KG1 (cell line): Measurements from ENCODE around the gene ITGA5.
A peak's percentile ranks its signal among the peaks of the same experiment; 100 is the strongest.

Experiments
- DNase-seq: peaks from one replicate; lab custom pipeline; 2025; lab: John Stamatoyannopoulos, UW

Gene ITGA5

GRCh38 chr12:54419088-54419887 lies at the start of gene ITGA5:
Gene ITGA5 (minus strand): TSS chr12:54419266. CDS start chr12:54419198, 68 bp downstream.
- no peak for DNase-seq

DNA sequence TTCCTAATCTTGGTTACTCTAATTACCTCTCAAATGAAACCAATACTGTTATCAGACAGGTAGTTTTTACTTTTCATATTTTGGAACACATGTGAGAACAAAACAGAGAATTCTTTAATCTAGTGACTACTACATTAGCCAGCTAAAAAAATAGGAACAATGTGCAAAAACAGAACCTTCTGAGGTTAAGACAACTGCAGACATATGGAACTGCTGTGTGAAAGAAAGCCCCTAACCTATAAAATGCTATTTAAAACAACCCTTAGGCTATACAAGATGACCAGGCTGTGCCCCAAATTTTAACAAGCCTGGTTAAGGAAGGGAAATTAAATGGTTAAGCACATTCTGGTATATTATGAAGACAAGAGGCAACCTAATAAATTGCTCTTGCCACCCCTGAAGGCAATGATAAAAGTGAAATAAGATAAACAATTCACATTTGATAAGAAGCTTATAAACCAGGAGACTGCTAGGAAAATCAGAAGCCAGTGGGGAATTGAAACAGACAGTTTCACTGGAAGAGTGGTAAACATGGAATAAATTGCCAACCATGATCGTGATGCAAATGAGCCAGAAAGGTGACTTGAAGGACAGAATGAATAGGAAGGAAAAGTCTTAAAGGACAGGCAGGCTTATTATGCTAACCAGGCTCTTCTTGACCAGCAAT lies 46.9 kb upstream of the ITGA5 start:
- DNase-seq, result no peak

DNA sequence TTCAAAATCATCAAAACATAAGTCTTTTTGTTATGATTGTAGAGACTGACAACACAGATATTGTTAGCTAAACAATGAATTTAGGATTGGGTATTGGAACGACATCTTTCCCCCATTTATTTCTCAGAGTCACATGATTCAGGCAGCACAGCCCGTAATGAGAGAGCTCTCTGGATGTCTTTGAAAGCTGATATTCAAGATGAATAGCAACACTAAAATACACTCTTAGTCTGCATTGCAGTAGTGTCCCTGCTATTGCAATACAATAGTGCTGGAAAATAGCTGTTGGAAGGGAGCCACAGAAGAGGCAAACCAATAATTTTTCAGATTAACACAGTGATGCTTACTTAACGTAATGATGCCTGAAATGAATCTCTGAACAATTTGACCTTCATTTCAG lies 44.4 kb upstream of the ITGA5 start:
- DNase-seq, result no peak

- DNase-seq, result no peak
These were observed 44.0 kb upstream of the ITGA5 start for GRCh38 chr12:54463034-54463433.

- DNase-seq, result no peak
These were observed 41.4 kb upstream of the ITGA5 start for GRCh38 chr12:54460317-54460923.

DNA sequence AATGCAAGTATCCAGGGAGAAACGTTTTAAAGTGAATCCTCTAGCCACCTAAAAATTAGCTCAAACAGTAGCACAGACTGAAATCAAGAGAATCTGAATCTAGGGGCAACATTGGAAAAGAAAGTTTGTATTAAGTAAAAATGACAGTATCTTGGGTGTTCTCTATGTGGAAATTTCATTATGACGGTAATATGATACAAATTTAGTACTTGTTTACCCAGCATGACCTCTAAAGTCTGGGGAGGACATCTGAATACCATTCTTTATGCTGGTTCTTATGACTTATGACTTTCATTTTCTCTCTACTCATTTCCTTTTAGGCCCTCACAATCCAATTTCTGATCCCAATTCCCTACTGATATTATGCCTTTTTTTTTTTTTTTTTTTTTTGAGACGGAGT lies 40.3 kb upstream of the ITGA5 start:
- DNase-seq, result no peak

- DNase-seq, result no peak
These were observed 36.8 kb upstream of the ITGA5 start for GRCh38 chr12:54455760-54456469.

DNA sequence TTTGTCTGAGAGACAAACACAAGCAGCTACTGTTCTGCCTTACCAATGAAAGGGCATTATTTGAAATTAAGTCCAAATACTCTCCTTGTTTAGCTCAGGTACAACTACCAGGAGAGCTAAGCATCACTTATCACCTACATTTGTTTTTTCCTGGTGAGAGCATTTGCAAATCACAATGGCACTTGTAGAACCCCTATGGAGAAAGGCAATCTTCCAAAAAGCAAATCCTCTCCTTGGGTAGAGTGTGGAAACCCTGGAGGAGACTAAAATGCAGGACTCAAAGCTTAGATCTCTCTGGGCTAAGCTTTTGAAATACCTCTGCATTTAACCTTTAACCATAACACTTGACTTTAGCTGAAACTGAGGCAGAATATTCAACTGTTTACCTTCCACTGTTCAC lies 33.6 kb upstream of the ITGA5 start:
- no peak for DNase-seq

GRCh38 chr12:54448344-54448743 lies 29.3 kb upstream of the ITGA5 start:
- DNase-seq, result no peak

DNA sequence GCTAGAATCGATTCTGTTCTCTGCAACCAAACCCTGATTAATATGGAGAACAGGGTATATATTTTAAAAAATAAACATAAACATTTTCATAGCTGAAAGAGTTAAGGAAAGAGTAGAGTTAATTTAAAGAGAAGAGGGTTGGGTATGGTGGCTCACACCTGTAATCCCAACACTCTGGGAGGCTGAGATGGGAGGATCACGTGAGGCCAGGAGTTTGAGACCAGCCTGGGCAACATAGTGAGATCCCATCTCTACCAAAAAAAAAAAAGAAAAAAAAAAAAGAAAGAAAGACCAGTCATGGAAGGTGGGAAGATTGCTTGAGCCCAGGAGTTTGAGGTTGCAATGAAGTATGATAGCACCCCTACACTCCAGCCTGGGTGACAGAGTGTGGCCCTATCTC lies 28.9 kb upstream of the ITGA5 start:
- no peak for DNase-seq

DNA sequence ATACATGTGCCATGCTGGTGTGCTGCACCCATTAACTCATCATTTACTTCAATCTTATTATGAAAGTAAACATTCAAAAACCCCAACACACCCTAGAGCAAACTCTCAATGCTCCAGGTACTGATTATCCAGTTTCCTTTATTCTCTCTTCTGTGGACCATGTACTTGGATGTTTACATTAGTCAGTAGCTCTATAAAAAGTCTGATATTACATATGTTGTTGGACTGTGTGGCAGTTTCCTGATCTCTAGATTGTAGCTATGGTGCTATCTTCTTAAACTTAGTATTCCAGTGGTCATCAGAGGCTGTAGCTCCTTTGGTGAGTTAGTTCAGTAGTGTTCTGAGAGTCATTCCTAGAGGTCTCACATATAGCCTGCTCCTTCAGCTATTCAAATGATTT lies 25.1 kb upstream of the ITGA5 start:
- no peak for DNase-seq

GRCh38 chr12:54443446-54443845 lies 24.4 kb upstream of the ITGA5 start:
- DNase-seq, result no peak

GRCh38 chr12:54442961-54443360 lies 23.9 kb upstream of the ITGA5 start:
- no peak for DNase-seq

DNA sequence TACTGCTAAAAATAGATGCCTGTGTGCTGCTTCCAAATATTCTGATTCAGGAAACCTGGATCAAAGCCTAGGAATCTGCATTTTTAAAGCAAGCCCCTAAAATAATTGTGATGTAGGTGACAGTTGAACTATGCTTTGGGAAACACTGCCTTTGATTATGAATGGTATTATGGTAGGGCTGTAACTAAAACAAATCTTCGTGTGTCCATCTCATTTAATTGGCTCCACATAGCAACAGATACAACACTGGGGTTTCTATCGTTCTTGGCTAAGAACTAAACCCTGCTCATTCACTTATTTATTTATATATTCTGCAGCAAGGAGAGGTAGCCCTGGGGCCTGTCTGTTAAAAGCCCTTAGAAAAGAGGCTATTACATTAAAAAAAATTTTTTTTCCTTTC lies 23.0 kb upstream of the ITGA5 start:
- DNase-seq, result no peak

DNA sequence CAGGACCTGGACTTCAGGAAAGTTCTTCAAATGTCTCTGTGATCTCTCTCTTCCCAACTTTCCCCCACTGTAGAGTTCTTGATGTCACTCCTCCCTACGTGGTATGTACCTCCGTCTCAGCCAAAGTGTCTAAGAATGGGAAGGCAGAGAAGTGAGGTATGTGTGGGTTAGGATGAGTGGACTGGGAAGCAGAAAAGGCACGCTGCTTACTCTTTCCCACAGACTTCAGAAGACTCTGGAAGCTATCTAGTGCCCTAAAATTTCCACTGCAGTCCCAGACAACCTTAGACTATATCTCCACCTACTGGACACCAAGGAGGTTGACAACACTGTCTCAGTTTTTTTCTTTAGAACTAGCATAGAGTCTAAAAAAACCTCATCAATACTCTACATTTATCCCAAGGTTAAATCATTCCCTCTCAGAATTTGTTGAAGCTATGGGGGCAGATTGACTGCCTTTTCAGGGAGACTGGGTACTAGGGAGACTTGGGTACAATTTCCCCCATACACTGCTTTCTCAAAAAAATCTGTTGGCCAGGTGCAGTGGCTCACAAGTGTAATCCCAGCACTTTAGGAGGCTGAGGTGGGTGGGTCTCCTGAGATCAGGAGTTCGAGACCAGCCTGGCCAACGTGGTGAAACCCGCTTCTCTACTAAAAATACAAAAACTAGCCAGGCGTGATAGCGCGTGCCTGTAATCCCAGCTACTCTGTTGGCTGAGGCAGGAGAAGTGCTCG lies 20.6 kb upstream of the ITGA5 start:
- DNase-seq, result peak; percentile 19

GRCh38 chr12:54439096-54439495 lies 20.0 kb upstream of the ITGA5 start:
- DNase-seq, result no peak

- no peak for DNase-seq
These were observed 19.5 kb upstream of the ITGA5 start for GRCh38 chr12:54438517-54438916.

DNA sequence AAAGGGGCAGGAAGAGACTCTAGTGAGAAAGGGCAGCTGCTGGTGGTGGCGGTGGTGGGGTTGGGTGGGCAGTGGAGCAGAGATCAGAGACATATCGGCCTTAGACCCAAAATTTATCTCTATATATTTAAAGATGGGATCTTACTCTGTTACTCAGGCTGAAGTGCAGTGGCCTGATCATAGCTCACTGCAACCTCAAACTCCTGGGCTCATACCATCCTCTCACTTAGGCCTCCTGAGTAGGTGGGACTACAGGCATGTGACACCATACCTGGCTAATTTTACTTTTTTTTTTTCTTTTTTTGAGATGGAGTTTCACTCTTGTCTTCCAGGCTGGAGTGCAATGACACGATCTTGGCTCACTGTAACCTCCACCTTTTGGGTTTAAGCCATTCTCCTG lies 18.6 kb upstream of the ITGA5 start:
- DNase-seq, result no peak

- no peak for DNase-seq
These were observed 18.2 kb upstream of the ITGA5 start for GRCh38 chr12:54437243-54437642.

- no peak for DNase-seq
These were observed 13.7 kb upstream of the ITGA5 start for GRCh38 chr12:54432815-54433164.

DNA sequence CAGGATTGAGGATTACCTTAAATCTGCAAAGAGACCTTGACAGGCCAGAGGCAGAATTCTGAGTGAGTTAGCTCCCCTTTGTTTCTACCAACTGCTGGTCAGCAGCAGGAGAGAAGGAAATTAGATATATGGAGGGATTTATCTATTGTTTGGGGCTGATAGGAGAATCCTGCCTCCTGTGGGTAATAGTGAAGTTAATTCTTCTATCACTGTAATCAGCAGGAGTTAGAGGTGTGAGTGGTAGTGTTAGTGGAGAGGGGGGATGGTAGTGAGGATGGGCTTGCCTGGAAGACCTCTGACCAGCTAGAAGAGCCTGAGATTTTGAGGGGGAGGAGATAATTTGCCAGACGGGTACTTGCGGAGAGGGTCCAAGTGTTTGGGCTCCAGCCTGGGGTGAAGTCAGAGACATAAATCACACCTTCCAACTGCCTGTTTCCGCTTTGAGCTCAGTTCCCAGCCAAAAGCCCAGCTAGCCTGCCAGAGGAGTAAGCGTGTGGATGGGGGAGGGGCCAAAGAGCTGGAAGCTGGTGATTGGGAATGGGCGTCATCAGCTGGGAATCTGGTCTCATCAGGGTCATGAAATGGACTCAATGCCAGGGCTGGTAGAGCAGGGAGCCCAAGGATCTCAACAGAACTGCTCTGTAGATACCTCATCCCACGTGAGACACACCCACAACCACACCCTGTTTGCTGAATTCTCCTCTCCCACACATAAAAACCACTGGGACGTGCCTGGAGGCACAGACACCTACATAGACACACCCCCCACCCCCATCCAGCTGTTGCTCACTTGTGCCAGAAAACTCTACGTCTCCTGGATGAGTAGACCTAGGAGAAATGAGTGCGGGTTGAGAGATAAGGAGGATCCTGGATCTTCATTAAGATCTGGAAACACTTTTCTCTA lies 13.1 kb upstream of the ITGA5 start:
- no peak for DNase-seq
